ENCODE measurements around the gene PATJ. TPM values are rescaled to one million over a fixed set of nuclear protein-coding genes. Genes with fewer than 3 reads are reported as not detected.

Gene PATJ
- total RNA-seq, 4 donors from 2014 or later = 47.6 to 105 (median 70.8) TPM

DNA sequence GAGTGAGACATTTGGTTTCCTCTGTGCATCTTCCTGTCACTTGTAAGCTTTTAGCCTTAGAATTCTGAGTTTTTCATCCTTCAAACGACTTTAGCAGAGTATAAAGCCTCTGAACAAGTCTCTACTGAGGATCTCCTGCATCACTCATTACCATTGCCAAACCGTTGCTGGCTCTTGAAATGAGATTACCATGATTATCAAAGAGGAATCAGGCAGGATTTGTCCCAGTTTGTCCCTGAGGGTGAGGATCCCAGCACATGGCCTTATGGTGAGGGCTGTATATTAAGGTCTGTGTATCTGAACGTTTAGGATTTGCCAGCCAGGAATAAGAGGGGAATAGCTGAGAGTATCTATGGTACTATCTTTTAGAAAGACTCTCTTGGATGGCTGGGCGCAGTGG is 282.9 kb downstream of the PATJ start:
- intact Hi-C loops (cut with DNase I) = no loop called here

DNA sequence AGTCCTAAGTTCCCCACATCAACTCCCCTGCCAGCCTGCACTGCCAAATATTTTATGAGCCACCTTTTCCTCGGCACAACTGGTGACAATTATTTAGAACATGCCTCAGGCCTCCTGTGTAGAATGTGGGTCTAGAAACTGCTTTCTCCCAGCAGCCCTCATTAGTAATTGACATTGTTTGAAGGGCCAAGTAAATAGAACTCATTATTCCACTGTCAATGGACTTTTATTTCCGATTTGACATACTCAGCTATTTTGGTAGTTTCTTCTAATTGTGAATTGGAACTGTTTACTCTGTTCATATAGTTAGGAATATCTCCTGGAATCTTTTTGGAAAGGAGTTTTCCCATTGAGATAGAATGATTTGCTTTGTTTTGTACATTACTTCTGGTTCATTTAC is 283.6 kb downstream of the PATJ start:
- Histone ChIP-seq H3K9me3 (no peaks in the 10 kb centered on the region), H3K36me3 (peaks cover 0 to 17% (median 0%) of the 10 kb centered on the region in 3 donors), H3K27me3 (no peaks in the 10 kb centered on the region), H3K27ac (no peak overlapping the region), H3K4me1 (no peaks in the 10 kb centered on the region), H3K4me3 (no peak overlapping the region)
- DNase-seq = no peak
- WGBS, 2 donors = 75 to 87% methylated on average over 2 of the region's 2 CpGs
- intact Hi-C loops (cut with DNase I) = no loop called here
- TF ChIP-seq CTCF (IDR thresholded peaks at IDR 0.05) (no peak), POLR2A (IDR thresholded peaks at IDR 0.05) (no peak)

More for the DNA sequence above, 282.9 kb downstream of the PATJ start:
- H3K9me3 ChIP-seq = no peaks in the 10 kb centered on the region
- no peaks in the 10 kb centered on the region for H3K4me1 ChIP-seq
- H3K27me3 ChIP-seq = no peaks in the 10 kb centered on the region
- H3K27ac ChIP-seq = no peak overlapping the region
- no peak for DNase-seq
- peaks cover 0 to 22% (median 0%) of the 10 kb centered on the region in 3 donors for H3K36me3 ChIP-seq
- WGBS, 2 donors = 66 to 76% methylated on average over 3 to 4 of the region's 4 CpGs
- no peak for TF ChIP-seq POLR2A (IDR thresholded peaks at IDR 0.05)
- no peak for TF ChIP-seq CTCF (IDR thresholded peaks at IDR 0.05)
- no peak overlapping the region for H3K4me3 ChIP-seq

- H3K4me1 ChIP-seq = no peaks in the 10 kb centered on the region
- DNase-seq = no peak
- no peak overlapping the region for H3K27ac ChIP-seq
- no peaks in the 10 kb centered on the region for H3K9me3 ChIP-seq
- H3K4me3 ChIP-seq = no peak overlapping the region
- H3K27me3 ChIP-seq = no peaks in the 10 kb centered on the region
- intact Hi-C loops (cut with DNase I) = no loop called here
- WGBS, 2 donors = 77 to 81% methylated on average over 2 of the region's 2 CpGs
- TF ChIP-seq POLR2A (IDR thresholded peaks at IDR 0.05) (no peak), CTCF (IDR thresholded peaks at IDR 0.05) (no peak)
- H3K36me3 ChIP-seq = peaks cover 0 to 22% (median 0%) of the 10 kb centered on the region in 3 donors
These were observed 287.4 kb downstream of the PATJ start for GRCh38 chr1:62029704-62030103.

DNA sequence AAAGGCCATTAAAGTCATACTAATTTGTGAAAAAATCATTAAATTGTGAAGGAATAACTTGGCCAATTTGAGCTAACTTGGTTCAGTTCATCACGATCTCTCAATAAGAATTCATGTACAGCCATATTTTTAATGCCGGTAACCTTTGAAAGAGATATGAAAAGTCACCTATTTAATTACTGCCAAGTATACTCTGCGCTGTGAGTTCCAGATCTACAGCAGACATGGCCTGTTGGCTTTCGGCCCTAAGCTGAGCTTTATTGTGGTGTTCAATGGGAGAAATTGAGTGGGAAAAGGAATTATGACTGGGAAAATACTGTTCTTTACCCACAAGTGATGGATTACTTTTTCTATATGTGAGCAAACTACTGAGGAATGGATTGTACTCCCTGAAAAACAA is 292.5 kb downstream of the PATJ start:
- no peaks in the 10 kb centered on the region for H3K27me3 ChIP-seq
- peaks cover 0 to 17% (median 0%) of the 10 kb centered on the region in 3 donors for H3K36me3 ChIP-seq
- 69 to 75% methylated on average over 4 of the region's 4 CpGs for WGBS, 2 donors
- TF ChIP-seq CTCF (IDR thresholded peaks at IDR 0.05) (no peak), POLR2A (IDR thresholded peaks at IDR 0.05) (no peak)
- no peak overlapping the region for H3K27ac ChIP-seq
- H3K4me1 ChIP-seq = no peaks in the 10 kb centered on the region
- no peaks in the 10 kb centered on the region for H3K9me3 ChIP-seq
- intact Hi-C loops (cut with DNase I) = no loop called here
- DNase-seq = no peak
- H3K4me3 ChIP-seq = no peak overlapping the region

DNA sequence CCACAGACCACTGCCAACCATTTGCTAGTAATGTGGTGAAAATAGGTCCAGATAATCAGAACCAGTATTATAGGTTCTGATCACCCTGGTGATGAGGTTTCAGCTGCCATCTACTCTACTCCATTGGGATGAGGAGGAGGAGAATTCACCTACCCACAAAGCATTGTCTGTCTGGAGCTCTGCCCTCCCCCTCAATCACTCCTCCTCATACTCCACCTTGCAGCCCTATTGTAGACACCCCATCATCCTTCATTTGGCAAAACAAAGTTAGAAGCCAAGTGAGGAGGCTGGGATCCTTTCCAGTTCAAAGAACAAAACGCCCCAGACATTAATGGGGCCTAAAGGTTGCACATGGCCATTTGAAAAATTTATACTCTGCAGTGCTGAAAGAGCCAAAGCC is 295.0 kb downstream of the PATJ start:
- H3K27ac ChIP-seq = no peak overlapping the region
- no peaks in the 10 kb centered on the region for H3K9me3 ChIP-seq
- WGBS, 2 donors = 36 to 54% methylated on average over 1 of the region's 1 CpG
- H3K4me3 ChIP-seq = no peak overlapping the region
- intact Hi-C loops (cut with DNase I) = no loop called here
- H3K4me1 ChIP-seq = no peaks in the 10 kb centered on the region
- H3K27me3 ChIP-seq = no peaks in the 10 kb centered on the region
- TF ChIP-seq CTCF (IDR thresholded peaks at IDR 0.05) = no peak
- no peak for TF ChIP-seq POLR2A (IDR thresholded peaks at IDR 0.05)
- no peak for DNase-seq
- peaks cover 0 to 17% (median 0%) of the 10 kb centered on the region in 3 donors for H3K36me3 ChIP-seq

Data from esophagus squamous epithelium (tissue), 5 donors.